ENCODE data around the gene HIPK1.
A peak's percentile ranks its signal among the peaks of the same experiment; 100 is the strongest.

HIPK1 gene
- total RNA-seq = 188 to 511 (median 257) reads per million in 9 experiments

GRCh38 chr1:113928941-113929749, at the start of gene HIPK1:
Gene HIPK1, plus strand, starts transcription at chr1:113929324.
- Mint-ChIP-seq H3K27ac (peak within 1 kb of the TSS; percentile 99 to 100), H3K4me3 (peak within 1 kb of the TSS; percentile 92 to 93), H3K27me3 (no peaks in the 10 kb centered on the region), H3K4me1 (ENCODE audit: low read depth in 2 of 2) (peaks cover 43 to 52% of the 10 kb centered on the region in 2 donors), H3K36me3 (ENCODE audit: insufficient read depth) (peaks cover 61% of the 10 kb centered on the region), H3K9me3 (no peaks in the 10 kb centered on the region)
- peak; percentile 91 to 95 (median 92) for DNase-seq
- peak; percentile 52 for ATAC-seq (replicated peaks)

- no peaks in the 10 kb centered on the region for H3K27me3 Mint-ChIP-seq
- peak overlapping the region; percentile 91 to 94 for H3K27ac Mint-ChIP-seq
- peak overlapping the region; percentile 66 to 74 for H3K4me3 Mint-ChIP-seq
- H3K4me1 Mint-ChIP-seq (ENCODE audit: low read depth in 2 of 2) = peaks cover 48 to 56% of the 10 kb centered on the region in 2 donors
- peaks cover 0 to 1% of the 10 kb centered on the region in 2 donors for H3K9me3 Mint-ChIP-seq
- peaks cover under 1% of the 10 kb centered on the region for H3K36me3 Mint-ChIP-seq (ENCODE audit: insufficient read depth)
- no peak for ATAC-seq (replicated peaks)
- no peak for DNase-seq
These were observed 49.4 kb upstream of the HIPK1 start for GRCh38 chr1:113879739-113880038.

GRCh38 chr1:113881661-113882060, 47.5 kb upstream of the HIPK1 start:
- Mint-ChIP-seq H3K36me3 (ENCODE audit: insufficient read depth) (peaks cover 4% of the 10 kb centered on the region), H3K27ac (peak overlapping the region in 1 of 2 donors; percentile 26), H3K9me3 (no peaks in the 10 kb centered on the region), H3K4me3 (no peak overlapping the region), H3K27me3 (no peaks in the 10 kb centered on the region), H3K4me1 (ENCODE audit: low read depth in 2 of 2) (peaks cover 33 to 37% of the 10 kb centered on the region in 2 donors)
- ATAC-seq (replicated peaks) (no peak), DNase-seq (no peak)

GRCh38 chr1:113886417-113887401, 42.4 kb upstream of the HIPK1 start:
- Mint-ChIP-seq H3K27ac (peak overlapping the region in 1 of 2 donors; percentile 16), H3K27me3 (no peaks in the 10 kb centered on the region), H3K4me3 (no peak overlapping the region)

GRCh38 chr1:113887402-113888175, 41.5 kb upstream of the HIPK1 start, which contains the start of gene BCL2L15:
Gene BCL2L15, minus strand, starts transcription at chr1:113887581. Its CDS starts 206 bp downstream, at chr1:113887375.
- DNase-seq (no peak), ATAC-seq (replicated peaks) (no peak)
- Mint-ChIP-seq H3K4me3 (no peak within 1 kb of the TSS), H3K27me3 (no peaks in the 10 kb centered on the region), H3K4me1 (ENCODE audit: low read depth in 2 of 2) (peaks cover 8 to 11% of the 10 kb centered on the region in 2 donors), H3K9me3 (no peaks in the 10 kb centered on the region), H3K36me3 (ENCODE audit: insufficient read depth) (peaks cover 4% of the 10 kb centered on the region), H3K27ac (peak within 1 kb of the TSS in 1 of 2 donors; percentile 16)

More at GRCh38 chr1:113886417-113887401, 42.4 kb upstream of the HIPK1 start:
- no peaks in the 10 kb centered on the region for H3K9me3 Mint-ChIP-seq
- peaks cover 10 to 12% of the 10 kb centered on the region in 2 donors for H3K4me1 Mint-ChIP-seq (ENCODE audit: low read depth in 2 of 2)
- H3K36me3 Mint-ChIP-seq (ENCODE audit: insufficient read depth) = peaks cover 4% of the 10 kb centered on the region
- ATAC-seq (replicated peaks) (no peak), DNase-seq (no peak)

GRCh38 chr1:113890816-113891215, 38.3 kb upstream of the HIPK1 start:
- no peak overlapping the region for H3K4me3 Mint-ChIP-seq
- no peaks in the 10 kb centered on the region for H3K9me3 Mint-ChIP-seq
- H3K36me3 Mint-ChIP-seq (ENCODE audit: insufficient read depth) = peaks cover 5% of the 10 kb centered on the region
- H3K27me3 Mint-ChIP-seq = no peaks in the 10 kb centered on the region
- H3K4me1 Mint-ChIP-seq (ENCODE audit: low read depth in 2 of 2) = peaks cover 7 to 24% of the 10 kb centered on the region in 2 donors
- ATAC-seq (replicated peaks) (no peak), DNase-seq (no peak)
- H3K27ac Mint-ChIP-seq = no peak overlapping the region

- H3K36me3 Mint-ChIP-seq (ENCODE audit: insufficient read depth) = peaks cover 12% of the 10 kb centered on the region
- DNase-seq (no peak), ATAC-seq (replicated peaks) (no peak)
- H3K4me1 Mint-ChIP-seq (ENCODE audit: low read depth in 2 of 2) = peaks cover 7 to 25% of the 10 kb centered on the region in 2 donors
- H3K27me3 Mint-ChIP-seq = no peaks in the 10 kb centered on the region
- peak overlapping the region in 1 of 2 donors; percentile 68 for H3K27ac Mint-ChIP-seq
- no peak overlapping the region for H3K4me3 Mint-ChIP-seq
- no peaks in the 10 kb centered on the region for H3K9me3 Mint-ChIP-seq
These were observed 37.4 kb upstream of the HIPK1 start for GRCh38 chr1:113891631-113892220.

GRCh38 chr1:113893267-113893666, 35.9 kb upstream of the HIPK1 start:
- H3K4me3 Mint-ChIP-seq = no peak overlapping the region
- H3K36me3 Mint-ChIP-seq (ENCODE audit: insufficient read depth) = peaks cover 26% of the 10 kb centered on the region
- H3K9me3 Mint-ChIP-seq = no peaks in the 10 kb centered on the region
- peak overlapping the region; percentile 5 to 76 for H3K27ac Mint-ChIP-seq
- H3K27me3 Mint-ChIP-seq = no peaks in the 10 kb centered on the region
- ATAC-seq (replicated peaks) = no peak
- no peak for DNase-seq
- peaks cover 9 to 29% of the 10 kb centered on the region in 2 donors for H3K4me1 Mint-ChIP-seq (ENCODE audit: low read depth in 2 of 2)

GRCh38 chr1:113895098-113895497, 34.0 kb upstream of the HIPK1 start:
- H3K4me3 Mint-ChIP-seq = no peak overlapping the region
- H3K4me1 Mint-ChIP-seq (ENCODE audit: low read depth in 2 of 2) = peaks cover 10 to 41% of the 10 kb centered on the region in 2 donors
- ATAC-seq (replicated peaks) = no peak
- no peaks in the 10 kb centered on the region for H3K27me3 Mint-ChIP-seq
- peak overlapping the region in 1 of 2 donors; percentile 76 for H3K27ac Mint-ChIP-seq
- no peaks in the 10 kb centered on the region for H3K9me3 Mint-ChIP-seq
- DNase-seq = no peak
- peaks cover 43% of the 10 kb centered on the region for H3K36me3 Mint-ChIP-seq (ENCODE audit: insufficient read depth)

- H3K36me3 Mint-ChIP-seq (ENCODE audit: insufficient read depth) = peaks cover 48% of the 10 kb centered on the region
- no peak overlapping the region for H3K4me3 Mint-ChIP-seq
- H3K27ac Mint-ChIP-seq = peak overlapping the region in 1 of 2 donors; percentile 67
- DNase-seq = no peak
- no peak for ATAC-seq (replicated peaks)
- no peaks in the 10 kb centered on the region for H3K9me3 Mint-ChIP-seq
- H3K4me1 Mint-ChIP-seq (ENCODE audit: low read depth in 2 of 2) = peaks cover 7 to 46% of the 10 kb centered on the region in 2 donors
- no peaks in the 10 kb centered on the region for H3K27me3 Mint-ChIP-seq
These were observed 33.2 kb upstream of the HIPK1 start for GRCh38 chr1:113895961-113896360.

GRCh38 chr1:113898241-113898814, 30.8 kb upstream of the HIPK1 start:
- peak overlapping the region in 1 of 2 donors; percentile 4 for H3K27ac Mint-ChIP-seq
- no peak for ATAC-seq (replicated peaks)
- H3K4me3 Mint-ChIP-seq = no peak overlapping the region

GRCh38 chr1:113899111-113899510, 30.0 kb upstream of the HIPK1 start:
- Mint-ChIP-seq H3K27ac (peak overlapping the region in 1 of 2 donors; percentile 67), H3K36me3 (ENCODE audit: insufficient read depth) (peaks cover 55% of the 10 kb centered on the region), H3K27me3 (no peaks in the 10 kb centered on the region), H3K4me3 (no peak overlapping the region), H3K4me1 (ENCODE audit: low read depth in 2 of 2) (peaks cover 33 to 71% of the 10 kb centered on the region in 2 donors), H3K9me3 (no peaks in the 10 kb centered on the region)
- DNase-seq (no peak), ATAC-seq (replicated peaks) (no peak)

More at GRCh38 chr1:113898241-113898814, 30.8 kb upstream of the HIPK1 start:
- H3K9me3 Mint-ChIP-seq = no peaks in the 10 kb centered on the region
- H3K27me3 Mint-ChIP-seq = no peaks in the 10 kb centered on the region
- no peak for DNase-seq
- H3K36me3 Mint-ChIP-seq (ENCODE audit: insufficient read depth) = peaks cover 55% of the 10 kb centered on the region
- H3K4me1 Mint-ChIP-seq (ENCODE audit: low read depth in 2 of 2) = peaks cover 26 to 69% of the 10 kb centered on the region in 2 donors

Data from effector memory CD8-positive, alpha-beta T cell (primary cell).